Suppressor macrophage treated with lipopolysaccharide for 4 hours (primary cell): Measurements from ENCODE around the gene TMEM178A.
"Not testable (repeated sequence)": the region's sequence is repeated elsewhere in the genome, so short reads cannot be mapped to it uniquely, and the experiment has no call there.

ENCODE experiments used
- DNase-seq: peaks from one replicate; pipeline ENCODE4 v3.0.0-alpha.2; 2020

TMEM178A gene

DNA sequence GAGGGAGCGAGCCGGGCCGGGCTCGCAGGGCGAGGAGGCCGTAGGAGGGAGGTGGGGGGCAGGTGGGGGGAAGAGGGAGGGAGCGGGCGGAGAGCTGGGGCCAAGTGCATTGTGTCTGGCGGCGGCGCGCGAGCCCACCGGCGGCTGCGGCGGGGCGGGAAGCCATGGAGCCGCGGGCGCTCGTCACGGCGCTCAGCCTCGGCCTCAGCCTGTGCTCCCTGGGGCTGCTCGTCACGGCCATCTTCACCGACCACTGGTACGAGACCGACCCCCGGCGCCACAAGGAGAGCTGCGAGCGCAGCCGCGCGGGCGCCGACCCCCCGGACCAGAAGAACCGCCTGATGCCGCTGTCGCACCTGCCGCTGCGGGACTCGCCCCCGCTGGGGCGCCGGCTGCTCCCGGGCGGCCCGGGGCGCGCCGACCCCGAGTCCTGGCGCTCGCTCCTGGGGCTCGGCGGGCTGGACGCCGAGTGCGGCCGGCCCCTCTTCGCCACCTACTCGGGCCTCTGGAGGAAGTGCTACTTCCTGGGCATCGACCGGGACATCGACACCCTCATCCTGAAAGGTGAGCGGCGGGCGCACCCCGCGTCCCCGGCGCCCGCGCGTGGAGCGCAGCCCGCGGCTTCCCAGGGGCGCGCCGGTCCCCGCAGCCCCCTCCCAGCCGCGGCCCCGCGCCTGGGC lies at the start of gene TMEM178A:
Gene TMEM178A, plus strand, starts transcription at position 107 of the 680 bp plus-strand sequence. Its CDS starts 58 bp downstream, at position 165.
- peak; percentile 14 for DNase-seq

- no peak for DNase-seq
Observed at GRCh38 chr2:39618236-39618635, 47.5 kb upstream of the TMEM178A start.

DNA sequence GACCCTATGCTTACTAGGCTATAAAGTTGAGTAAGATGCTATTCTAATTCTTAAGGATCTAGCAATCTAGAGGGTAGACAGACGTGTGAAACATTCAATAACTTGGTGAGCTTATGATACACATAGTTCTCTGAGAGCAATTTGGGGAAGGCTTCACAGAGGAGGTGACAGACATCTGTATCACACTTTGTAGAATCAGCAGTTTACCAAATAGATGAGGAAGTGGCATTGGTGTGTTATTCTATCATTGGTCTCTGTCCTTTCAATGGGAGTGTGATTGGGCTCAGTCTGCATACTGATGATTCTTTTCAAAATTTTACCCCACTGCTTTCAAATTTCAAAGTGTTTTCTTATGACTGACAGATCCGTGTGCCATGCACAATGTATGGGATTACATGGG lies 47.0 kb upstream of the TMEM178A start:
- DNase-seq: peak; percentile 46

DNA sequence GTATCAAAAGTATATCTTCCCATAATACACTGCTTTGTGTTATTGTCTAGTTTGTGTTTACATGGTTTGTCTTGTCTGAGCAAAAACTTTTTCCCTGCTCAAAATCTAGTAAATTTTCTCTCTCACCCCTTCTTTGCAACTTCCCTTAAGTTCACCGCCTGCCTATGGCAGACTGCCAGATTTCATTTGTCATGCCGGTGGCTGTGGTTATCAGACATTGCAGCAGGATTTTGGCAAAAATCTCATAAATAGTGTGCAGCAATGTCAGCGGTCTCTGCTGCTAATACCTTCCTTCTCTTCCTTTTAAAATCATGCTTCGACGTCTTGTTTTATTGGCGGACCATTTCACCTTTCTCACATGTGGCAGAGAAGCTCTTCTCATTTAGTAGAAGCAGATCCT lies 45.6 kb upstream of the TMEM178A start:
- DNase-seq: peak; percentile 87

DNA sequence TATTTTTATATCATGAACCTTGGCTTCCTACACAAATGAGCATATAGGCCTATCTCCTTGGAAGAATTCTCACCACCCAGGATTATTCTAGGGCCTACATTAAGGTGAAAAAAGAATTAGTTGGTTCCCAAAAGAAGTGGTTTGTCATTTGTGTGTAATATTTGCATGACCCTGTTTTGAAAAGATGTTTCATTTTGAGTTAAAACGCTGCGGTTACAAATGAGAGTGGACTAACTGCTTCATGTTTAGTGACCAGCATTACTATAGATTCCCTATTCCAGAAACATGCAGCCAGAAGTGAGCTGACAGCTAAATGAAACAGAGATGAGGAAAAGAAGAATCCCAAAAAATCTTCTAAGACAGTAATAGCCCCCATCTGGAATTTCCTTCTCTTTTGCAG lies 44.1 kb upstream of the TMEM178A start:
- no peak for DNase-seq

DNA sequence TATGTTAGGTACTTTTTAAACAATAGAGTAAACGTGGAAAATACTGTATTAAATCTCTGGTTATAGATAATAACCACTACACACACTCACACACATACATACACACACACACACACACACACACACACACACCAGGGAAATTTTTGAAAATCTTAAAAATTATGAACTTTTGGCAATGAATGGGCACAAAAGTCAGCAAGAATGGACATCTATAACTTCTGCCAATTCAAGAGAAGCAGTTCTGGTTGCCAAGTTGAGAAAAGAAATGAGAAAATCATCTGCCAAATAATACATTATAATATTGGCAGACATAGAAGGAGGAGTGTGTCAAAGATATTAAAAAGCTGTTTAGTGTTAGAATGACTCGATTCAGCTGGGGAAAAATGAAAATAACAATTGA lies 42.9 kb upstream of the TMEM178A start:
- no peak for DNase-seq

DNA sequence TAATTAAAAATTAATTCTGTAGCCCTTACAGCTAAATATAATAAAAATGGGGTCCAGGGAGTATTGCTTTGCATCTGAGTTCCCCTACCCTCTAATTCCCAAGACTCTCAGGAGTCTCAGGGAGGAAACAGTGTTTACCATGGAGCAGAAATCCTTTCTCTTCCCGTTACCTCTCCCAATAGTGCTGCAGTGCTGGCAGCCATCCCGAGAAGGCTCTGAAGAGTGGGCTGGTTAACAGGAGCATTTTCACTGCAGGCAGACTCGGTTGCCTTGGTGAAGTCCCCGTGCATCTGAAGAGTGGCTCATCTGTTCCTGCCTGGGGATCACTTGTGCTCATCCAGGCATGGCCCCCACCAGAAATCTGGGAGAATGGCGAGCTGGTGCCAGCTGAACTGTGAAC lies 41.8 kb upstream of the TMEM178A start:
- no peak for DNase-seq

DNA sequence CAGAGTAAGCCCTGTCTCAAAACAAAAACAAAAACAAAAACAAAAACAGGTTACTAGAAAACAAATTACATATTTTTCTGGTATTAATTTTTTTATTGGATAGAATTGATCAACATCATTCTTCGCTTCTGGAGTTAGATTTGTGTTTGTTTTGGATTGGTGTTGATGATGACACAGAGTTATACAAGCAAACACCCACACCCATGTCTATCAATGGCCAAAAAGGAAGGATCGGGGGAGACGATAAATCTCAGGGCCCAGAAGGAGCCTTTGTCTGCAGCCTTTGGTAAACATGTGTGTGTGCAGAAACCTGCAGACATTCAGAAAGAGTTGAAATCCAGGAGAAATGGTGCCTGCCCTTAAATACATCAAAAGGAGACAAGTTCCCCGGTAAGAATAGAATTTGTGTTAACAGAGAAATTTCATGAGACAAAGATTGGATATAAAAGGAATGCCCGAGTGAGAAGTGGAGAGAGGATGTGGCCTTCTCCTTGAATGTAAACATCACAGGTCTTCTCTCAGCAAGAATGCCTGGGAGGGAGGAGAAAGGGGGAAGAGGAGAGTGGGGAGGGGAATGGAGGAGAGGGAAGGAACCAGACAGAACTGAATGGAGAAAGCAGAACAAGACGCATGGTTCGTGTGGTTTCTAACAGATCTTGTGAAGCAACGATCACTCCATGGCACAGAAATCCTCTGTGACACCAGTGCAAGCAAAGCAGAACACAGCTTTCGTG lies 40.4 kb upstream of the TMEM178A start:
- peak; percentile 68 for DNase-seq

DNA sequence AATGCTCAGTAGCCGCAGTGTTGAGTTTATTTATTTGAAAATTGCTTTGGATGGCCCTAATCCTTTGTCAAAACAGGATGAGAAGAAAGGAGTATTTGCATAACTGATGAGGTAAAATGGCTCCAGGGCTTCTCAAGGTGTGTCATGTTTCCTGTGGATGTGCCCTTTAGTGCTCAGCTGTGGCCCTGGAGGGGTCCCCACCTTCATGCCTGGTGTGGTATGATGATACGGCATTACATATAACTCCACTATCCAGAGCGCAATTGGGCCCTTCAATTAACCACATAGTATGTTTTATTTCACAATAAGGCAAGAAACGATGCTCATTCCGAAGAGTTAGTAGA lies 39.8 kb upstream of the TMEM178A start:
- DNase-seq: no peak

- DNase-seq: not testable (repeated sequence)
Observed at GRCh38 chr2:39628346-39628745, 37.4 kb upstream of the TMEM178A start.

GRCh38 chr2:39629646-39630045 lies 36.1 kb upstream of the TMEM178A start:
- DNase-seq: no peak

GRCh38 chr2:39631256-39631655 lies 34.5 kb upstream of the TMEM178A start:
- DNase-seq: no peak

- DNase-seq: peak; percentile 72
Observed at GRCh38 chr2:39631718-39632117, 34.0 kb upstream of the TMEM178A start.

DNA sequence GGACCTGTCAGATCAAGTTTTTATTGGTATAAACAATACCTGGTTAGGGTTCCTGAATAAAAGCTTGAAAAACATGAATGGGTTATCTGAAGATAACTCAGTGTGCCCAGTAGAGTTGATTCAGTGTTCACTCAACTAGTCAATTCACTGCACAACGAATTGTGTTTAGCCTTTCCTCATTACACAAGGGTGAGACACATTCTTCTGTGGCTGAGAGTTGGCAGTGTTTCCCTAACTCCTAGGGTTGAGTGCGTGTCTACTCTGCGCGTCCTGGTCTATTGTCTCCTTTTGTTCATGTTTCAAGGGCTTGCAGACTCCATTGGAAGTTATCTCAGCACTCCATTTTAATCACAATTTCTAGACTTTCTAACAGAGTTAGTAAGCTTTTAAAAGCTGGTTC lies 32.8 kb upstream of the TMEM178A start:
- no peak for DNase-seq

- no peak for DNase-seq
Observed at GRCh38 chr2:39636306-39636705, 29.4 kb upstream of the TMEM178A start.

DNA sequence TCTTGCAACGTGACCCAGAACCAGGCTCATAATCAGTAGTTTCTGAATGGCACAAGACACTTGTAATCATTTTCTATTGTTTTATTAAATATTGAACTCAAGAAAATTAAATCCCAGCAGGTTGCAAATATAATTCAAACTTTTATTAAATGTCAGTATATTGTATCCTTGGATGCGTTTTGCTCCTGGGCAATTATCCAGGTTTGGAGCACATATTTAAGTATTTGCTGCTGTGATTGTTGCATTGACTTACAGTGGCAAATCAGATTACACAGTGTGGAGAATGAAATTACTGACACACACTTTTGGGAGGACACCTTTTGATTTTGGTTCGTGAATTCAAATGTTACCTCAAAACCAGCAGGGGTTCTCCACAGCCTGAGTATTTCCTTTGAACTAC lies 27.1 kb upstream of the TMEM178A start:
- DNase-seq: no peak

GRCh38 chr2:39640107-39640506 lies 25.6 kb upstream of the TMEM178A start:
- DNase-seq: no peak

- no peak for DNase-seq
Observed at GRCh38 chr2:39640681-39641080, 25.0 kb upstream of the TMEM178A start.

DNA sequence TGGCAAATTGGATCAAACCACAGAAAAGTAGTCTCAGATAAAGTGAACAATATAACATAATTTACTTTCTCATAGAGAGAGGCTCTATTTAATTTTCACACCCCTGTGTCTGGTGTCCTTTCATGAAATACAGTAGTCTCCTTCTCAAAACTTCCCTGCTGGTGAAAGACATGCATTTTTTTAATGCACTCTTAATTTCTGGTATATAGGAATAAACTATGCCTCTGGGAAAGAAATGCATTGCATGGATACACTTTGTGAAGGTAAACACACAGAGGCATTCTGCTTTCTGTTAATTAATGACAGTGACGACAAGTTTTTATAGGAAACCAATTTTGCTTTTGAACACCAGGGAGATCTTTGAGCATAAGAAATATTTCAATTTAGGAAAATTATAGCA lies 24.1 kb upstream of the TMEM178A start:
- no peak for DNase-seq

DNA sequence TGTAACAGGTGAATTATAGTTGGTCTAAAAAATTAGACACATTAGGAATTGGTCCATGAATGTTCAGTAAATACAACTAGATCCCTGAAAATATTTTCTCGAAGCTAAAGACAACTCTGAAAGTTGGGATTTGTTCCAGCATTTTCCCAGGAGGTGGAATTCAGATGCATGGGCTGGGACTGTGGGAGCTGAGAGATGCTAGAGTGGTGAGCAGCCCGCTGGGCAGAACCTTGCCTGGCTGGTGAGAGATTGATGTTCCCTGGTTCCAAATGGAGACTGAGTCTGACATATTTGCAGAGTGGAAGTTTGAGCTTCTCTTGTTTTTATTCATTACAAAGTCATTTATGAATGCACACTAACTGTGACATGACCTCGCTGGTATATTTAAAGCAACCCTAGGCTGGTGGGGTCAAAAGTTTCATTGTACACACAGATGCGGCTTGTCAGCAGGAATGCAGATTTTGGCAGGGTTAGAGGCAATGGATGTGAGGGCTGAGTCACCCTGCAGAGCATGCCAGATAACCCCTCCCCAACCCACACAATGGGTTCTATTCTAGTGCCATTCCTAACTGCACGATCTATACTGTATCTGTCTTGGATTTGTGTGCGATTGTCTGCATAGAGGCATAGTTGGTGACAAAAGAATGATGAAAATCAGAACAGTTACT lies 23.5 kb upstream of the TMEM178A start:
- no peak for DNase-seq

- no peak for DNase-seq
Observed at GRCh38 chr2:39645826-39646225, 19.9 kb upstream of the TMEM178A start.

DNA sequence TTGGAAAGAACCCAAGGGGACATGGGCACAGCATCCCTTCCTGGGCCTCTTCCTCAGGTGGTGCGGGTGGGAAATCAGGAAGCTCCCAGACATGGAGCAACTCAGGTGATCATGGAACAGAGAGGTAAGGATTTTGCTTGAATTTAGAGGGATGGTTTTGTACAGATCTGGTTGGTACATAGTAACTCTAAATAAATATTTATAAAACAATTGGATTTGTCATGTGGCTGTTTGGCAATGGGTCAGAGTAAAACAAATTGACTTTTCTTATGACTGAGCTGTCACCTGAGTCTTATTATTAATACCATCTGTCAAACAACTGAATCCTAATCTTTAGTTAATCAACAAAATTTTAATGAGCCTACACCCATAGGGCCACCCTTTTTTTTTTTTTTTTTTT lies 19.4 kb upstream of the TMEM178A start:
- no peak for DNase-seq

GRCh38 chr2:39647104-39647765 lies 18.5 kb upstream of the TMEM178A start:
- DNase-seq: no peak

DNA sequence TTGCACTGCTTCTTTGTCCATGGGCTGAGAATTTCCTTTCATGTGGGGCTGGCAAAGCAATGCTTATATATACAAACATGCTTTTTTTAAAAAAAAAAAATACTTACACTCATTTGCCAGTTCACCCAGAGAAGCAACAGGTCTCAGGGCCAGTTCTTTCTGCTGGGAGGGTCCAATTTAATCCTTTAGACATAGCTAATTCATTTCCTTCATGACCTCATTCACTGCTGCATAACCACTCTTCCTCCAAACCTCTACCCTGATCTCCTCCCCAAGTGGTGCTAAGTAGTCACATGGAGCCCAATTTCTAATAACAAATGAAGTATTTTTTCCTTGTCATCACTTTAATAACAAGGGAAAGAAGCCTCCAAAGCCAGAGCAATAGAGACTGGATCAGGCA lies 17.1 kb upstream of the TMEM178A start:
- DNase-seq: no peak
